ENCODE data around the gene SLC38A3. TPM values are rescaled to one million over a fixed set of nuclear protein-coding genes. Genes with fewer than 3 reads are reported as not detected.
"Not testable (repeated sequence)": the region's sequence is repeated elsewhere in the genome, so short reads cannot be mapped to it uniquely, and the experiment has no call there.

SLC38A3 gene
- total RNA-seq, 2 donors from 2014 or later, result not detected

- no peak for ATAC-seq
- Mint-ChIP-seq H3K9me3 (no peaks in the 10 kb centered on the region), H3K27ac (no peak overlapping the region), H3K36me3 (no peaks in the 10 kb centered on the region)
- DNase-seq (ENCODE audit: low spot score in 2 of 2), result no peak
Measured at GRCh38 chr3:50214824-50215223, 9.8 kb downstream of the SLC38A3 start.

GRCh38 chr3:50215529-50215928 is 10.5 kb downstream of the SLC38A3 start:
- no peak for ATAC-seq
- H3K36me3 Mint-ChIP-seq, result no peaks in the 10 kb centered on the region
- DNase-seq (ENCODE audit: low spot score in 2 of 2), result no peak
- H3K27ac Mint-ChIP-seq, result no peak overlapping the region
- no peaks in the 10 kb centered on the region for H3K9me3 Mint-ChIP-seq

DNA sequence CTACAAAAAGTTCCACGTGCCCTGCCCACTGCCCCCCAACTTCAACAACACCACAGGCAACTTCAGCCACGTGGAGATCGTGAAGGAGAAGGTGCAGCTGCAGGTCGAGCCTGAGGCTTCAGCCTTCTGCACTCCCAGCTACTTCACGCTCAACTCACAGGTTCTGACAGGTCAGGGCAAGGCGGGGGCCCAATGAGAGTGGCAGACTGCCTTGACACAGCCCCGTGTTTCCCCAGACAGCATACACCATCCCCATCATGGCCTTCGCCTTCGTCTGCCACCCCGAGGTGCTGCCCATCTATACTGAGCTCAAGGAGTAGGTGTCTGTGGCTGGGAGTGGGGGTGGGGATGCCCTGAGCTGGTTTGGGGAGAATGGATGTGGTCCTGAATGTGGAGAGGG is 12.6 kb downstream of the SLC38A3 start:
- ATAC-seq, result no peak
- no peak for DNase-seq (ENCODE audit: low spot score in 2 of 2)
- H3K27ac Mint-ChIP-seq, result no peak overlapping the region
- no peaks in the 10 kb centered on the region for H3K36me3 Mint-ChIP-seq
- no peaks in the 10 kb centered on the region for H3K9me3 Mint-ChIP-seq

DNA sequence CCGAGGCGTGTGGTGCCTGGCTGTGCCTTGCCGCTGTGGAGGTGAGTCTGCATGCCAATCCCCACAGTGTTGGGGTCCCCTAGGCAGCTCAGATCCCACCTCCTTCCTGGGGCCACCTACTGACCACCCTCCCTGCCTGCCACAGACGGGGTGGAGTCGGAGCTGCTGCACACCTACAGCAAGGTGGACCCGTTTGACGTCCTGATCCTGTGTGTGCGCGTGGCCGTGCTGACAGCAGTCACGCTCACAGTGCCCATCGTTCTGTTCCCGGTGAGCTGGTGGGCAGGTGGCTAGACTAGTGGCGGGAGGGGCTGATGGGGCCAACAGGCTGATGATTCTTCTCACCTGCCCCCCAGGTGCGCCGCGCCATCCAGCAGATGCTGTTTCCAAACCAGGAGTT is 13.4 kb downstream of the SLC38A3 start:
- ATAC-seq (no peak), DNase-seq (ENCODE audit: low spot score in 2 of 2) (no peak)
- H3K36me3 Mint-ChIP-seq, result no peaks in the 10 kb centered on the region
- no peaks in the 10 kb centered on the region for H3K9me3 Mint-ChIP-seq
- H3K27ac Mint-ChIP-seq, result no peak overlapping the region

- no peaks in the 10 kb centered on the region for H3K36me3 Mint-ChIP-seq
- no peak overlapping the region for H3K27ac Mint-ChIP-seq
- no peaks in the 10 kb centered on the region for H3K9me3 Mint-ChIP-seq
- DNase-seq (ENCODE audit: low spot score in 2 of 2) (no peak), ATAC-seq (no peak)
Measured at GRCh38 chr3:50219285-50219684, 14.2 kb downstream of the SLC38A3 start.

DNA sequence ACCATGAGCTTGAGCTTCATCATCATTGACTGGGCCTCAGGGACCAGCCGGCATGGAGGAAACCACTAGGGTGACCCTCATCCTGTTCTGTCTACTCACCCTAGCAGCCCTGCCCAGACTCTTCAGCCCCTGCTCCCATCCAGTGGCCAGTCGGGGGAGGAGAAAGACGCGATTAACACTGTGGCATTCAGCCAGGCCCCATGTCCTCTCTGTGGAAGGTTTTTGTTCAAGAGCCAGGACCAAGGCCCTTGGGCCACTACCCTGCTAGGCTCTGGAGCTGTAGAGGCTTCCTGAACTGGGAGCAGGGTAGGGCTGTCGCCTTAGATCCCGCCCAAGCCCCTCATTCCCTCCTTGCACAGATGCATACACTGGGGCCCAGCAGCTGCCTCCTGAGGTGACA is 15.0 kb downstream of the SLC38A3 start:
- DNase-seq (ENCODE audit: low spot score in 2 of 2), result no peak

DNA sequence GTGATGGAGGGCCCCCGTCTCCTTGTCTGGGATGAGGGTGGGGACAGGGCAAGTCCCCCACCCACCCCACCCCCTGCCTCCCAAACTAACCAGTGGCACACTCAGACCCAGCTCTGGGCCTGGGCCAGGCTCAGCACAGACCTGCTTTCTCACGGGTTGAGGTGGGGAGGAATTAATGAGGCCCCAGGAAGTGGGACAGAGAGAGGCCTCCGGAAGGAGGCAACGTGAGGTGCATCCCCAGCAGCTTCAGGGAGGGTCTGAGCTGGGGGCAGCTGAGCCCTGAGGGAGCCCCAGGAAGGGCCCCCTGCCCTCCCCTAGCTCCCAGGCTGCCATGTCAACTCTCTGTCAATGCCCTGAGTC is 16.0 kb downstream of the SLC38A3 start:
- no peak for ATAC-seq
- no peak for DNase-seq (ENCODE audit: low spot score in 2 of 2)
- H3K36me3 Mint-ChIP-seq, result no peaks in the 10 kb centered on the region
- H3K27ac Mint-ChIP-seq, result no peak overlapping the region
- H3K9me3 Mint-ChIP-seq, result no peaks in the 10 kb centered on the region

More for the DNA sequence above, 15.0 kb downstream of the SLC38A3 start:
- Mint-ChIP-seq H3K27ac (no peak overlapping the region), H3K9me3 (no peaks in the 10 kb centered on the region), H3K36me3 (no peaks in the 10 kb centered on the region)
- peak in 1 of 2 donors; percentile 13 for ATAC-seq

GRCh38 chr3:50221411-50222168 is 16.5 kb downstream of the SLC38A3 start:
- H3K36me3 Mint-ChIP-seq, result no peaks in the 10 kb centered on the region
- no peak for ATAC-seq
- H3K27ac Mint-ChIP-seq, result no peak overlapping the region
- no peaks in the 10 kb centered on the region for H3K9me3 Mint-ChIP-seq
- no peak for DNase-seq (ENCODE audit: low spot score in 2 of 2)

DNA sequence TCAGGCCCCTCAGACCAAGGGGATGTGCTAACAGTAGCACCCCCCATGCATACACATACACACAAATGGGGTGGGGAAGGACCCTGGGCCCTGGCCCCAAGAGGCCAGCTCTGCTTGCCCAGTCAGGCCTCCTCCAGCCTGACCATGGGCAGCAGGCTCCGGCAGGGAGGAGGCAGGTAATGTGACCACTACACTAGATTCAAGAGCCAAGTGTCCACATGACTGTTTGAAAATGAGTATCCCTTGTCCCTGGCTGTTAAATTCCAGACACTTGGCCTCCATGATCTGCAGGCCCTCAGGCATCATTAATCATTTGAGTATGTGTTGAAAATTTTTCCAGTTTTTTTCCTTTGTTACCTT is 17.1 kb downstream of the SLC38A3 start:
- H3K9me3 Mint-ChIP-seq, result no peaks in the 10 kb centered on the region
- DNase-seq (ENCODE audit: low spot score in 2 of 2) (no peak), ATAC-seq (no peak)
- H3K36me3 Mint-ChIP-seq, result no peaks in the 10 kb centered on the region
- H3K27ac Mint-ChIP-seq, result no peak overlapping the region

DNA sequence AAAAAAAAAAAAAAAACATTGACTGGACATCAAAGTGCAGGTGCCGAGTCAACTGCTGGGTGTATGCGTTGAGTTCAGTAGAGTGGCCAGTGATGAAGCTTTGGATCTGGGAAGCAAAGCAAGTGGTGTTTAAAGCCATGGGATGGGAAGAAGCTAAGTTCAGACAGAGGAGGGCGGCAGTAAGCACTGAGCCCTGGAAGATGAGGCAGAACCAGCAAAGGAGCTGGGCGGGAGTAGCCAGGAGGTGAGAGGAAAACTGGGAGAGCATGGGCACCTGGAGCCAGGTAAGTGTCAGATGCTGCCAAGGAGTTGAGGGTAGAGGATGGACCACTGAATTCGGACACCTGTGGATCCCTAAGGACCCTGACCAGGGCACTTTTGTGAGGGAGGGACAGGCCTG is 19.6 kb downstream of the SLC38A3 start:
- H3K36me3 Mint-ChIP-seq, result no peaks in the 10 kb centered on the region
- peak overlapping the region in 1 of 2 donors; percentile 48 for H3K27ac Mint-ChIP-seq
- no peaks in the 10 kb centered on the region for H3K9me3 Mint-ChIP-seq
- ATAC-seq, result no peak
- no peak for DNase-seq (ENCODE audit: low spot score in 2 of 2)

GRCh38 chr3:50226888-50227389 is 21.9 kb downstream of the SLC38A3 start:
- H3K36me3 Mint-ChIP-seq, result no peaks in the 10 kb centered on the region
- ATAC-seq, result peak; percentile 31 to 46
- DNase-seq (ENCODE audit: low spot score in 2 of 2), result no peak
- H3K27ac Mint-ChIP-seq, result peak overlapping the region; percentile 90 to 95
- H3K9me3 Mint-ChIP-seq, result no peaks in the 10 kb centered on the region

DNA sequence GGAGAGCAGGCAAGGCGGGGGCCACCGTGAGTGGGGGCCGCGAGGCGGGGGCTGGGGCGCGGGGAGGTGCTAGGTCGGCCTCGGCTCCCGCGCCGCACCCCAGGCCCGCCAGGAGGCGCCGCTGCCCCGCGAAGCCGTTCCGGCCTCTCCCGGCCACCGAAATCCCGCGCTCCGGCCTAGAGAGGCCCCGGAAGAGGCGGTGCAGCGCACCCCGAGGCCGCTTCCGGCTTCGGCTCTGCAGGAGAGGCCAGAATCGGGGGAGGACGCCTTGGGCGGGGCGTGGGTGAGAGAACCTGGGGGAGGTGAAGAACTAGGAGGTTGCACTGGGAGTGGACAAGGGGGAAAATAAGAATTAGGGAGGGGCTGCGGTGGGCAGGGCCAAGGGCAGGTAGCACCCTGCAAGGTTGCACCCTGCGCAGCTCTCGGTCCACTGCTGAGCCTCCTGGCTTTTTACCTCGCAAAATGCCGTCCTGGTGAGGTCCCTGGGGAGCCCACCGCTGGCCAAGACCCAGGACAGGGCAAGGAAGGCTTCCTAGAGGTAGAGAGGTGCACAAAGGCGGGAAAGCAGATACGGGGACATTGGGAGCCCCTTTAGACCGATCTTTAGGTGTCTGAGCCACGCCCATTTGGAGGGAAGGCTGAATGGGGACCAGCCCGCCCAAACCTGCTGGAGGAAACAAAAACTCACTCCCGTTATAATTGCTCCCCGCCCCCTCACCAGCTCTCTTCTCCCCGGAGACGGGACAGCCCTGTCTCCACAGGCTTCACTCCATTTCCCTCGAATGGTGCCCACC is 22.5 kb downstream of the SLC38A3 start:
- DNase-seq (ENCODE audit: low spot score in 2 of 2) (peak; percentile 93 to 95), ATAC-seq (peak; percentile 86 to 88)
- no peaks in the 10 kb centered on the region for H3K36me3 Mint-ChIP-seq
- H3K27ac Mint-ChIP-seq, result peak overlapping the region; percentile 90
- no peaks in the 10 kb centered on the region for H3K9me3 Mint-ChIP-seq

GRCh38 chr3:50228184-50228763 is 23.2 kb downstream of the SLC38A3 start:
- H3K9me3 Mint-ChIP-seq; DNase-seq (ENCODE audit: low spot score in 2 of 2); ATAC-seq; H3K36me3 Mint-ChIP-seq: not testable (repeated sequence)
- H3K27ac Mint-ChIP-seq, result peak overlapping the region; percentile 90

GRCh38 chr3:50229490-50229889 is 24.4 kb downstream of the SLC38A3 start:
- DNase-seq (ENCODE audit: low spot score in 2 of 2), result no peak
- H3K9me3 Mint-ChIP-seq, result no peaks in the 10 kb centered on the region
- no peaks in the 10 kb centered on the region for H3K36me3 Mint-ChIP-seq
- H3K27ac Mint-ChIP-seq, result peak overlapping the region; percentile 13 to 18
- ATAC-seq, result no peak

DNA sequence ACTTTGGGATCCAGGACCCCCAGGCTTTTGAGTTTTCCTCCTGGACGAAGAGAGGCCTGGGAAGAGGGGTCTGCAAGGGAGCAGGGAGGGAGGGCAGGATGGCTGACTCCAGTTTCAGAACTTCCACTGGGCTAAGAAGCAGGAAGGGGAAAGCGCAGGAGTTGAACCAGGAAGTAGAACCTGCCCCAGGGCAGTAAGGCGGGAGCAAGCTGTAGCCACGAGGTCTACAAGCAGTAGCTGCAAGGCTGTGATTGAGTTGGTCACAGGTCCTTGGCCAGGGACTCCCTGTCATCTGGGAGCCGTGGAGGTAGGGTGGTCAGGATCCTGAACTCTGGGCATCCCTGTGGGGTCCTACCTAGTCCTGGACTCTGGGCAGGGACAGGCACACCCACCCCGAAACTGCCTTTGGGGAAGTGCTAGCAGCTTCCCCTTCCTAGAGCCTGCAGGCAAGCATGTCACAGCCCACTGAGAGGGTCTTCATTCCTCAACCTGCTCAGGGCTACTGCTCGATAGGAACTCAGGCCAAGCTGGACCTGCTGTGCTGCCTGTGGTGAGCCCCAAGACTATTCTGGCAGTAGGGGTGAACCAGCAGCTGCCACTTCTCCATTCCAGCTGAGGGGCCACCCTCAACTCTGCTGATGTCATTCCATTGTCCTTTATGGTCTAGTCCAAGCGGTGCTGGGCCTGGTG is 25.2 kb downstream of the SLC38A3 start:
- H3K9me3 Mint-ChIP-seq, result no peaks in the 10 kb centered on the region
- ATAC-seq (no peak), DNase-seq (ENCODE audit: low spot score in 2 of 2) (no peak)
- no peaks in the 10 kb centered on the region for H3K36me3 Mint-ChIP-seq
- H3K27ac Mint-ChIP-seq, result peak overlapping the region in 1 of 2 donors; percentile 13

- Mint-ChIP-seq H3K9me3 (no peaks in the 10 kb centered on the region), H3K36me3 (no peaks in the 10 kb centered on the region), H3K27ac (no peak overlapping the region)
- DNase-seq (ENCODE audit: low spot score in 2 of 2), result no peak
- no peak for ATAC-seq
Measured at GRCh38 chr3:50230794-50231125, 25.7 kb downstream of the SLC38A3 start.

GRCh38 chr3:50231581-50231980 is 26.5 kb downstream of the SLC38A3 start:
- no peak overlapping the region for H3K27ac Mint-ChIP-seq
- ATAC-seq (no peak), DNase-seq (ENCODE audit: low spot score in 2 of 2) (no peak)
- H3K36me3 Mint-ChIP-seq, result peaks cover 2 to 4% of the 10 kb centered on the region in 2 donors
- no peaks in the 10 kb centered on the region for H3K9me3 Mint-ChIP-seq

All from activated naive CD4-positive, alpha-beta T cell treated with anti-CD3 and anti-CD28 coated beads, Interleukin-2, amount 50 U/mL, for 72 hours (primary cell).